HepG2 (cell line): ENCODE measurements around the gene FAM219B. TPM values are rescaled to one million over a fixed set of nuclear protein-coding genes. Genes with fewer than 3 reads are reported as not detected.
A peak's percentile ranks its signal among the peaks of the same experiment; 100 is the strongest.

Experiments
- ATM ChIP-seq: fragments of 450-650 bp; IDR thresholded peaks from 2 replicates; pipeline ENCODE4 v1.7.1; 2017; ENCODE audit warnings: mild to moderate bottlenecking, borderline replicate concordance
- FOXP4 ChIP-seq: sonication (generic); formaldehyde crosslinking; IDR thresholded peaks from 2 replicates; pipeline ENCODE4 v1.4.0; 2020; ENCODE audit warnings: missing genetic modification reagents
- JUND ChIP-seq: sonication (generic); formaldehyde crosslinking; IDR thresholded peaks from 2 replicates; pipeline ENCODE4 v1.8.0; 2022; ENCODE audit warnings: mild to moderate bottlenecking, missing genetic modification reagents
- KAT8 ChIP-seq: IDR thresholded peaks from 2 replicates; pipeline ENCODE4 v1.6.1; 2016; ENCODE audit warnings: missing genetic modification reagents, missing compliant biosample characterization
- KDM1A ChIP-seq: IDR thresholded peaks from 2 replicates; pipeline ENCODE4 v1.6.1; 2016; ENCODE audit warnings: missing compliant biosample characterization
- KLF6 ChIP-seq: IDR thresholded peaks from 2 replicates; pipeline ENCODE4 v1.8.0; 2016; ENCODE audit warnings: missing biosample characterization, missing genetic modification reagents
- LRRFIP1 ChIP-seq: sonication (generic); formaldehyde crosslinking; conservative IDR thresholded peaks from 2 replicates; pipeline ENCODE4 v1.4.0; 2020; ENCODE audit warnings: missing genetic modification reagents
- MIER2 ChIP-seq: IDR thresholded peaks from 2 replicates; pipeline ENCODE4 v1.6.1; 2016; ENCODE audit warnings: missing biosample characterization, missing genetic modification reagents
- NCOA5 ChIP-seq: sonication (generic); formaldehyde crosslinking; IDR thresholded peaks from 2 replicates; pipeline ENCODE4 v1.4.0; 2020; ENCODE audit warnings: missing genetic modification reagents
- NR2F1 ChIP-seq, 2 experiments: fragments of 450-650 bp in 1 of 2; formaldehyde crosslinking in 1 of 2; IDR thresholded peaks; 2 replicates each; pipeline versions ENCODE4 v1.5.0 to v1.6.1; 2016 to 2020; ENCODE audit warnings: mild to moderate bottlenecking in 1 of 2, missing compliant biosample characterization in 1 of 2, missing genetic modification reagents in 1 of 2, moderate library complexity in 1 of 2
- ONECUT2 ChIP-seq: sonication (generic); formaldehyde crosslinking; IDR thresholded peaks from 2 replicates; pipeline ENCODE4 v1.4.0; 2020; ENCODE audit warnings: missing genetic modification reagents
- RXRB ChIP-seq: IDR thresholded peaks from 2 replicates; pipeline ENCODE4 v1.6.1; 2016; ENCODE audit warnings: borderline replicate concordance, missing genetic modification reagents, missing compliant biosample characterization
- SCMH1 ChIP-seq: sonication (generic); formaldehyde crosslinking; IDR thresholded peaks from 2 replicates; pipeline ENCODE4 v1.9.0; 2021; ENCODE audit warnings: missing genetic modification reagents, mild to moderate bottlenecking, borderline replicate concordance
- ZBTB38 ChIP-seq: sonication (generic); formaldehyde crosslinking; IDR thresholded peaks from 2 replicates; pipeline ENCODE4 v1.5.1; 2020; ENCODE audit warnings: mild to moderate bottlenecking, missing genetic modification reagents
- ZNF124 ChIP-seq: sonication (generic); formaldehyde crosslinking; IDR thresholded peaks from 2 replicates; pipeline ENCODE4 v1.4.0; 2020; ENCODE audit warnings: missing genetic modification reagents
- ZNF264 ChIP-seq: sonication (generic); formaldehyde crosslinking; IDR thresholded peaks from 2 replicates; pipeline ENCODE4 v1.4.0; 2020; ENCODE audit warnings: missing genetic modification reagents
- ZSCAN22 ChIP-seq: sonication (generic); formaldehyde crosslinking; IDR thresholded peaks from 2 replicates; pipeline ENCODE4 v1.4.0; 2020; ENCODE audit warnings: mild to moderate bottlenecking, missing genetic modification reagents
- ZSCAN31 ChIP-seq: sonication (generic); formaldehyde crosslinking; IDR thresholded peaks from 2 replicates; pipeline ENCODE4 v1.5.0; 2020; ENCODE audit warnings: low read depth, mild to moderate bottlenecking, missing genetic modification reagents
- polyA plus RNA-seq, 8 experiments: library from polyadenylated mRNA; depleted of rRNA in 3 of 8; stranded (reverse) in 7 of 8; unstranded in 1 of 8; fragments of >200 nt; fragmentation: Illumina TruSeq in 4 of 8; extraction: Trizol in 4 of 8; gene quantifications; 2 replicates each; pipeline versions ENCODE4 v1.2.1 to v1.2.3, GENCODE V29; 2011 to 2016; ENCODE audit warnings: low read depth in 4 of 8, missing spikeins in 1 of 8, mixed read lengths in 1 of 8; ENCODE audit not compliant: insufficient read depth in 1 of 8
- total RNA-seq, 5 experiments: library from RNA; depleted of rRNA; stranded (reverse); fragments of >200 nt; fragmentation: Illumina TruSeq; extraction: Trizol; gene quantifications; 2 replicates each; pipeline ENCODE4 v1.2.3, GENCODE V29; 2016; ENCODE audit warnings: low read depth in 1 of 5
- TF ChIP-seq, protein P1 (sequence below), 2 experiments: sonication (generic) in 1 of 2; formaldehyde crosslinking in 1 of 2; IDR thresholded peaks; 2 replicates each; pipeline versions ENCODE4 v1.4.0 to v1.6.1; 2016 to 2020; ENCODE audit warnings: borderline replicate concordance in 1 of 2, low read depth in 1 of 2, mild to moderate bottlenecking in 1 of 2, missing genetic modification reagents in 1 of 2

FAM219B gene
- total and polyA plus RNA-seq, 2 of the 13 experiments (the other 11 are each of a cell fraction or from before 2014, with no cell fraction given) = 36.6 to 50.2 TPM

GRCh38 chr15:74889883-74890664, 16.6 kb downstream of the FAM219B start, which contains the start of gene MPI (continued):
- no peak for TF ChIP-seq ATM
- peak in 1 of 2 experiments; percentile 26; a peak in 1 of 4 replicates for TF ChIP-seq NR2F1 (CRISPR knock-in tag; IDR thresholded peaks at IDR 0.05)
- TF ChIP-seq ZNF264 = 0 out of 2 replicates have a peak, but pooled peaks have one; percentile 63
- TF ChIP-seq LRRFIP1 = no peak
- peak; percentile 81 for TF ChIP-seq KAT8 (CRISPR knock-in tag)
- TF ChIP-seq, protein P1, sequence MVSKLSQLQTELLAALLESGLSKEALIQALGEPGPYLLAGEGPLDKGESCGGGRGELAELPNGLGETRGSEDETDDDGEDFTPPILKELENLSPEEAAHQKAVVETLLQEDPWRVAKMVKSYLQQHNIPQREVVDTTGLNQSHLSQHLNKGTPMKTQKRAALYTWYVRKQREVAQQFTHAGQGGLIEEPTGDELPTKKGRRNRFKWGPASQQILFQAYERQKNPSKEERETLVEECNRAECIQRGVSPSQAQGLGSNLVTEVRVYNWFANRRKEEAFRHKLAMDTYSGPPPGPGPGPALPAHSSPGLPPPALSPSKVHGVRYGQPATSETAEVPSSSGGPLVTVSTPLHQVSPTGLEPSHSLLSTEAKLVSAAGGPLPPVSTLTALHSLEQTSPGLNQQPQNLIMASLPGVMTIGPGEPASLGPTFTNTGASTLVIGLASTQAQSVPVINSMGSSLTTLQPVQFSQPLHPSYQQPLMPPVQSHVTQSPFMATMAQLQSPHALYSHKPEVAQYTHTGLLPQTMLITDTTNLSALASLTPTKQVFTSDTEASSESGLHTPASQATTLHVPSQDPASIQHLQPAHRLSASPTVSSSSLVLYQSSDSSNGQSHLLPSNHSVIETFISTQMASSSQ (IDR thresholded peaks at IDR 0.05; ENCODE audit: low read depth) = no peak; the same call in 1 of the 2 replicates
- TF ChIP-seq, protein P1 (CRISPR knock-in tag; IDR thresholded peaks at IDR 0.05; ENCODE audit: borderline replicate concordance) = peak; percentile 41; the same call in 1 of the 2 replicates
- no peak for TF ChIP-seq SCMH1 (CRISPR knock-in tag)
- TF ChIP-seq JUND (CRISPR knock-in tag) = peak; percentile 21; the same call in 1 of the 2 replicates
- TF ChIP-seq KLF6 = peak; percentile 85
- 0 out of 2 replicates have a peak, but pooled peaks have one; percentile 23 for TF ChIP-seq MIER2
- TF ChIP-seq ZSCAN31 (CRISPR knock-in tag) = 0 out of 2 replicates have a peak, but pooled peaks have one; percentile 72
- peak; percentile 48; the same call in 1 of the 2 replicates for TF ChIP-seq ONECUT2 (CRISPR knock-in tag)
- no peak for TF ChIP-seq ZSCAN22 (CRISPR knock-in tag)
- no peak for TF ChIP-seq NCOA5 (CRISPR knock-in tag)
- 0 out of 2 replicates have a peak, but pooled peaks have one; percentile 44 for TF ChIP-seq ZNF124
- peak; percentile 42; the same call in 1 of the 2 replicates for TF ChIP-seq RXRB (CRISPR knock-in tag)
- no peak for TF ChIP-seq KDM1A (CRISPR knock-in tag)
- TF ChIP-seq FOXP4 (CRISPR knock-in tag) = 0 out of 2 replicates have a peak, but pooled peaks have one; percentile 12
- TF ChIP-seq ZBTB38 (CRISPR knock-in tag) = peak; percentile 42; the same call in 1 of the 2 replicates
